NCI-H82 treated with DMSO at 0.1 percent for 48 hours (cell line): Measurements from ENCODE around the gene FRMD5.
"Not testable (repeated sequence)": the region's sequence is repeated elsewhere in the genome, so short reads cannot be mapped to it uniquely, and the experiment has no call there.

Source experiments
- DNase-seq: peaks from one replicate; lab custom pipeline; 2025; ENCODE audit not compliant: unreplicated experiment; lab: John Stamatoyannopoulos, UW

Gene FRMD5

DNA sequence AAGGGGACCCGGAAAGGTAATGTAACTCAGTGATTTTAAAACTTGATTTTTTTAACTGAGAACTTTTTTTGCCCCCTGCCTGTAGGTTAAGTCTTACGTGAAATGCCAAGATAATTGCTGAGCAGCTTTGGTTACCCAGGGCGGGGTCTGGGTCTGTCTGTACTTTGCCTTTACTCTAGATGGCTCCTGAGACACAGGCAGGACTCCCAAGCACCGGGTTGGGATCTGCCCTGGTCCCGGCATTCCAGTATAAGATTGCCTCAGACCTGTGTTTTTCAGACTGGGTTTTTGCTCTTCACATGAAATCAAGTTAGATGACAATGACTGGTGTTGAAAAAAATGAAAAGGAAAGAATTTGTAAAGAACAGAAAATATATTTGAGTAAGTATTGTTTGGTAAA, 328.0 kb downstream of the FRMD5 start:
- no peak for DNase-seq

DNA sequence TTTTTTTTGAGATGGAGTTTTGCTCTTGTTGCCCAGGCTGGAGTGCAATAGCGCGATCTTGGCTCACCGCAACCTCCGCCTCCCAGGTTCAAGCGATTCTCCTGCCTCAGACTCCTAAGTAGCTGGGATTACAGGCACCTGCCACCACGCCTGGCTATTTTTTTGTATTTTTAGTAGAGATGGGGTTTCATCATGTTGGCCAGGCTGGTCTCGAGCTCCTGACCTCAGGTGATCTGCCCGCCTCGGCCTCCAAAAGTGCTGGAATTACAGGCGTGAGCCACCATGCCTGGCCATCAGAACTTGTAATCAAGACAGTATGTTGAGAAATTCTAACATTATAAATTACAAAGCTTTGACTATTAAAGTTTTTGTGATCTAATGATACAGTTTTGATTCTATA, 328.4 kb downstream of the FRMD5 start:
- DNase-seq = not testable (repeated sequence)

DNA sequence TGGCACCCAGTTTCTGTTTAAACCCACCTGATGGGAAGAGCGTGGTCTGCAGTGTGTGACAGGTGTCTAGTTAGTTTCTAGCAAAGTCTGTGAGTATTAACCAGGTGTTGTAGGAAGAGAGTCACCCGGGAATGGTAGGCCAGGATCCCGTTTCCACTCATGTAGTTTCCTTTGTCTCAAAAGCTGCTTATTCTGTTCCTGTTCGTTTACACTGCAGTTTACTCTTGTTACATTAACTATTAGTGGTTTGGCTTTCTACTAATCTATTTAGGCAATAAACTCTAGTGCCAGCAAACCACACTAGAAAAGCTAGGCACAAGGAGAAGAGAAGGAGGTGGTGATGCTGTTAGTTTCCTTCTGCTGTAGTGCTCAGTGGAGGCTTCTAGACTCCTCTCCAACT, 335.5 kb downstream of the FRMD5 start:
- no peak for DNase-seq

DNA sequence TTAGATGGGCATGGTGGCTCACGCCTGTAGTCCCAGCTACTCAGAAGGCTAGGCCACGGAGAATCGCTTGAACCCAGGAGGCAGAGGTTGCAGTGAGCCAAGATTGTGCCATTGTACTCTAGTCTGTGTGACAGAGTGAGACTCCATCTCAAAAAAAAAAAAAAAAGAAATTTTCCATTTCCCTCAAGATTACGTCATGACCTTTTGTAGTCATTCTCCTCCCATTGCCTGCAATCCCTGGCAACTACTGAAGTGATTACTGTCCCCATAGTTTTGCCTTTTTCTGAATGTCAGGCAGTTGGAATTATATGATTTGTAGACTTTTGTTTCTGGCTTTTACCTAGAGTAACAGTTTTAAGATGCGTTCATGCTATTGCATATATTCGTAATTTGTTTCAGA, 340.3 kb downstream of the FRMD5 start:
- DNase-seq = no peak

DNA sequence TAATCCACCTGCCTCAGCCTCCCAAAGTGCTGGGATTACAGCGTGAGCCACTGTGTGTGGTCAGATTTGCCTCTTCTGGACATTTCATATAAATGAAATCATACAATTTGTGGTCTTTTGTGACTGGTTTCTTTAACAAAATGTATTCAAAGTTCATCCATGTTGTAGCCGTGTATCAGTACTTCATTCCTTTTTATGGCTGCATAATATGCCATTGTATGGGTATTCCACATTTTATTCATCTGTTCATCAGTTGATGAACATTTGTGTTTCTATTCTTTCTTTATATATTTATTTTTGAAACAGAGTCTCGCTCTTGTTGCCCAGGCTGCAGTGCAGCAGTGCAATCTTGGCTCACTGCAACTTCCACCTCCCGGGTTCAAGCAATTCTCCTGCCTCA, 342.5 kb downstream of the FRMD5 start:
- DNase-seq = no peak

DNA sequence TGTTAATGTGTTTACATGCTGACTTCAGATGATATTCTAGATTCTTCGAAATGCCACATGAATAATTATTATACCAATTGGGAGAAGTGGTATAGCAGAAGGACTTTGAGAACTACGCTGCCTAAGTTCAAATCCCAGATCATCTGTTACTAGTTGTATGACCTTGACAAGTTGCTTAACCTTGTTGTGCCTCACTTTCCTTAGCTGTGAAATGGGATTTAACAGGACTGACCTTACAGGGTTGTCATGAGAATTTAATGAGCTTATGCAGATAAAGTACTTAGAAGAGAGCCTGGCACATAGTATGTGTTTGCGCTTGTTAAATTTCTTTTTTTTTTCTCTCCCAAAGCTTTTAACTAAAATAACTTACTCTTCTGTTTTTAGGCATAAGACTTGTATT, 343.8 kb downstream of the FRMD5 start:
- no peak for DNase-seq

DNA sequence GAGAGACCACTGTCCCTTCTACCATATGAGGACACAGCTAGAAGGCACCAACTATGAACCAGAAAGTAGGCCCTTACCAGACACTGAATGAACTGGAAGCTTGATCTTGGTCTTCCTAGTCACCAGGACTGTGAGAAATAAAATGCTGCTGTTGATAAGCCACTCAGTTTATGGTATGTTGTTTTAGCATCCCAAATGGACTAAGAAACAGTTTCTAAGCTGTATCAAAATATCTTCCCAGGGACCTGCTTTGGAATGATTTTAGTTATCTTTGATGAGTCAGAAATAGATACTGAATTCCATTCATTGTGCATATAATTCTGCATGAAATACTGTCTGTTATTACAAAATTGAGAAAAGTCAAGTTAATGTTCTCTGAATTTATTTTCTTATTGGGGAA, 349.6 kb downstream of the FRMD5 start:
- DNase-seq = no peak

DNA sequence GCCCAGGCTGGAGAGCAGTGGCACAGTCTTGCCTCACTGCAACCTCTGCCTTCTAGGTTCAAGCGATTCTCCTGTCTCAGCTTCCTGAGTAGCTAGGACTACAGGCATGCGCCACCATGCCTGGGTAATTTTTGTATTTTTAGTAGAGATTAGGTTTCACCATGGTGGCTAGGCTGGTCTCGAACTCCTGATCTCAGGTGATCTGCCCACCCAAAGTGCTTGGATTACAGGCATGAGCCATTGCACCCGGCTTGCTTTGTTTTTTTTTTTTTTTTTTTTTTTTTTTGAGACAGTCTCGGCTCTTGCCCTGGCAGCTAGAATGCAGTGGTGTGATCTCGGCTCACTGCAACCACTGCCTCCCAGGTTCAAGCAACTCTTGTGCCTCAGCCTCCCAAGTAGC, 362.6 kb downstream of the FRMD5 start:
- not testable (repeated sequence) for DNase-seq

DNA sequence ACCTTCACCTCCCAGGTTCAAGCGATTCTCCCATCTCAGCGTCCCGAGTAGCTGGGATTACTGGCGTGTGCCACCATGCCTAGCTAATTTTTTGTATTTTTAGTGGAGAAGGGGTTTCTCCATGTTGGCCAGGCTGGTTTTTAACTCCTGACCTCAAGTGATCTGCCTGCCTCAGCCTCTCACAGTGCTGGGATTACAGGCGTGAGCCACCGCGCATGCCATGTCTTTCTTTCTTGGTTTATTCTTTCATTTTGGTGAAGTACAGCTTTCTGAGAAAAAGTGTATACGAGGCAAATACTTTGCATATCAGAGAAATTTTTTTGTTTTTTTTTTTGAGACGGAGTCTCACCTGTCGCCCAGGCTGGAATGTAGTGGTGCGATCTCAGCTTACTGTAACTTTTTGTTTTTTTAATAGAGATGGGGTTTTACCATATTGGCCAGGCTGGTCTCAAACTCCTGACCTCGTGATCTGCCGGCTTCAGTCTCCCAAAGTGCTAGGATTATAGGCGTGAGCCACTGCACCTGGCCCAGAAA, 363.5 kb downstream of the FRMD5 start:
- DNase-seq = not testable (repeated sequence)

DNA sequence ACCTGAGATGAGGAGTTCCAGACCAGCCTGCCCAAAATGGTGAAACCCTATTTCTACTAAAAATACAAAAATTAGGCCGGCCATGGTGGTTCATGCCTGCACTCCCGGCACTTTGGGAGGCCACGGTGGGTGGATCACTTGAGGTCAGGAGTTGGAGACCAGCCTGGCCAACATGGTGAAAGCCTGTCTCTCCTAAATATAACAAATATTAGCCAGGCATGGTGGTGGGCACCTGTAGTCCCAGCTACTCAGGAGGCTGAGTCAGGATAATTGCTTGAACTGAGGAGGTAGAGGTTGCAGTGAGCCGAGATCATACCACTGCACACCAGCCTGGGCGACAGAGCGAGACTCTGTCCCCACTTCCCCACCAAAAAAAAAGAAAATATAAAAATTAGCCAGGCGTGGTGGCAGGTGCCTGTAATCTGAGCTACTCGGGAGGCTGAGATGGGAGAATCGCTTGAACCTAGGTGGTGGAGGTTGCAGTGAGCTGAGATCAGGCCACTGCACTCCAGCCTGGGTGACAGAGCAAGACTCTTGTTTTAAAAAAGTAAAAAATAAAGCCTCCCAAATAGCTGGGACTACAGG, 364.3 kb downstream of the FRMD5 start:
- DNase-seq = not testable (repeated sequence)

DNA sequence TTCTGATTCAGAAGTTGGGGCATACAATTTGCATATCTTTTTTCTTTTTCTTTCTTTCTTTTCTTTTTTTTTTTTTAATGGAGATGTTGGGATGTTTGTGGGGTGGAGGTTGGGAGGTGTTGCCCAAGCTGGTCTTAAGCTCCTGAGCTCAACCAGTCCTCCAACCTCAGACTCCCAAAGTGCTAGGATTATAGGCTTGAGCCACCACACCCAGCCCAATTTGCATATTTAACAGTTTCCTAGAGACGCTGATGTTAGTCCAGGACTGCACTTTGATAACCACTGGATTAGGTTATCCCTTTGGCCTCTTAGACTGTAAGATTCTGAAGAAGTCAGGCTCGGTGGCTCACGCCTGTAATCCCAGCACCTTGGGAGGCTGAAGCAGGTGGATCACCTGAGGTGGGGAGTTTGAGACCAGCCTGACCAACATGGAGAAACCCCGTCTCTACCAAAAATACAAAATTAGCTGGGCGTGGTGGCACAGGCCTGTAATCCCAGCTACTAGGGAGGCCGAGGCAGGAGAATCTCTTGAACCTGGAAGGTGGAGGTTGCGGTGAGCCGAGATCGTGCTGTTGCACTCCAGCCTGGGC, 365.0 kb downstream of the FRMD5 start:
- DNase-seq = not testable (repeated sequence)

DNA sequence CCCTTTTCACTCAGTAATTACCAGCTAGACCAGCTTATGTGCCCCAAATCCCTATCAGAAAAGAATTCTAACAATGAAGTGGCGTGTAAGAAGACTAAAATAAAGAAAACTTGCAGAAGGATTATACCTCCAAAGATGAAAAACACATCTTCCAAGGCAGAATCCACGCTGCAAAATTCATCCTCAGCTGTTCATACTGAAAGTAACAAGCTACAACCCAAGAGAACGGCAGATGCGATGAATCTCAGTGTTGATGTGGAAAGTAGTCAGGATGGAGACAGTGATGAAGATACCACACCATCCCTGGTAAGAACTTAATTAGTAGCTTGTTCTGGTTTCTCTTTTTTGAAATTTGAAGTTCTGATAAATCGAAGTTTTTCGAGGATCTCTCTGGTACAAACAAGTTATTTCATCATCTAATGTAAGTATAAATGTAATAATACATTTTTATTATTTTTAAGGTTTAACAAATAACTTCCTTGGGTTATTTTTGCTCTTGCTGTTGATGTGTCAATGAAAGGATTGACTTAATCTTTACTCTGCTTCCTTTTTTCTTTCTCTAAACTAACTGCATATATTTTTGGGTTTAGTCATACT, 366.9 kb downstream of the FRMD5 start:
- no peak for DNase-seq

DNA sequence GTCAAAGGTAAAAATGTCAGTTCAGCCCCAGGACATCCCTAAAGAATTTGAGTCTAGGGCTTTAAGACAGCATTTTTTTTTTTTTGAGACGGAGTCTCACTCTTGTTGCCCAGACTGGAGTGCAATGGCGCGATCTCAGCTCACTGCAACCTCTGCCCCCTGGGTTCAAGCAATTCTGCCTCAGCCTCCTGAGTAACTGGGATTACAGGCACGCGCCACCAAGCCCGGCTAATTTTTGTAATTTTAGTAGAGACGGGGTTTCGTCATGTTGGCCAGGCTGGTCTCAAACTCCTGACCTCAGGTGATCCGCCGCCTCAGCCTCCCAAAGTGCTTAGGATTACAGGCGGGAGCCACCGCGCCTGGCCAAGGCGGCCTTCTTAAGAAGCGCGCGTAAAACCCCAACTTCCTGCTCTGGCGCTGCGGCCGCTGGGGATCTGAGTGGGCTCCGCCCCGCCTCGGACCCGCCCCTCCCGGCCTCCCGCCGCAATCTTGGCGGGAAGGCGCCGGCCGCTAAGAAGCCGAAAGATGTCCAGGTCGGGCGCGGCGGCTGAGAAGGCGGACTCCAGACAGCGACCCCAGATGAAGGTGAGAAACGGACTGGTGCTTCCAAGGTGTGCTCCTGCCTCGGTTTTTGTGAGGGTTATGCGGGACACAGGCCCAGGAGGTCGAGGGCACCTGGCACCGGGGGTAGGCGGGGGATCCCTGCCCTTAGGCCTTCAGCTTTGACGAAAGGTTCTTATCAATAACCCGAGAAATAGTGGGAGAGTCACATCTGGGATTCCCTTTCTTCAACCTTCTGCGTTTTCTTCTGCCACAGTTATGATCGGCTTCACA, 368.3 kb downstream of the FRMD5 start, which contains the start of gene WDR76:
Gene WDR76 (plus strand): TSS at position 495 of the 834 bp plus-strand sequence. CDS start 31 bp downstream, at position 526.
- DNase-seq = peak; percentile 83

DNA sequence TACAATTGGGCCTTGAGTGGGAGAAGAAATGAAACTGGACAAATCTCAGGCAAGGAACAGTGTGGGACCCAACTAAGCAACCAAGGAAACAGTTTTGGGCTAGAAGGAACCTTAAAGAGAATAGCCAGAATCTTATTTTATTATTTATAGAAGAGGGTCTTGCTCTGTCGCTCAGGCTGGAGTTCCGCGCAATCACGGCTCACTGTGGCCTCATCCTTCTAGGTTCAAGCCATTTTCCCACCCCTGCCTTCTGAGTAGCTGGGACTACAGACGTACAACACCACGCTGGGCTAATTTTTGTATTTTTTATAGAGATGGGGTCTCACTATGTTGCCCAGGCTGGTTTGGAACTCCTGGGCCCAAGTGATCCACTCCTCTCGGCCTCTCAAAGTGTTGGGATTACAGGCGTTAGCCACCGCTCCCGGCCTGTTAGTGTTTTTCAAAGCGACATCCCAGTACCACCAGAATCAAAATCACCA, 369.0 kb downstream of the FRMD5 start:
- no peak for DNase-seq

DNA sequence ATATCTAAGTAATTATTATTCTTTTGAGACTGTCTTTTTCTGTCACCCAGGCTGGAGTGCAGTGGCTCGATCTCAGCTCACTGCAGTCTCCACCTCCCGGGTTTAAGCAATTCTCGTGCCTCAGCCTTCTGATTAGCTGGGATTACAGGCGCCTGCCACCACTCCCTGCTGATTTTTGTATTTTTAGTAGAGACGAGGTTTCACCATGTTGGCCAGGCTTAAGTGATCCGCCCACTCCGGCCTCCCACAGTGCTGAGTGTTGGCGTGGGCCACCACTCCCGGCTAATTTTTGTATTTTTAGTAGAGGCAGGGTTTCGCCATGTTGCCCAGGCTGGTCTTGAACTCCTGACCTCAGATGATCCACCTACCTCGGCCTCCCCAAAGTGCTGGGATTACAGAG, 369.8 kb downstream of the FRMD5 start:
- not testable (repeated sequence) for DNase-seq

DNA sequence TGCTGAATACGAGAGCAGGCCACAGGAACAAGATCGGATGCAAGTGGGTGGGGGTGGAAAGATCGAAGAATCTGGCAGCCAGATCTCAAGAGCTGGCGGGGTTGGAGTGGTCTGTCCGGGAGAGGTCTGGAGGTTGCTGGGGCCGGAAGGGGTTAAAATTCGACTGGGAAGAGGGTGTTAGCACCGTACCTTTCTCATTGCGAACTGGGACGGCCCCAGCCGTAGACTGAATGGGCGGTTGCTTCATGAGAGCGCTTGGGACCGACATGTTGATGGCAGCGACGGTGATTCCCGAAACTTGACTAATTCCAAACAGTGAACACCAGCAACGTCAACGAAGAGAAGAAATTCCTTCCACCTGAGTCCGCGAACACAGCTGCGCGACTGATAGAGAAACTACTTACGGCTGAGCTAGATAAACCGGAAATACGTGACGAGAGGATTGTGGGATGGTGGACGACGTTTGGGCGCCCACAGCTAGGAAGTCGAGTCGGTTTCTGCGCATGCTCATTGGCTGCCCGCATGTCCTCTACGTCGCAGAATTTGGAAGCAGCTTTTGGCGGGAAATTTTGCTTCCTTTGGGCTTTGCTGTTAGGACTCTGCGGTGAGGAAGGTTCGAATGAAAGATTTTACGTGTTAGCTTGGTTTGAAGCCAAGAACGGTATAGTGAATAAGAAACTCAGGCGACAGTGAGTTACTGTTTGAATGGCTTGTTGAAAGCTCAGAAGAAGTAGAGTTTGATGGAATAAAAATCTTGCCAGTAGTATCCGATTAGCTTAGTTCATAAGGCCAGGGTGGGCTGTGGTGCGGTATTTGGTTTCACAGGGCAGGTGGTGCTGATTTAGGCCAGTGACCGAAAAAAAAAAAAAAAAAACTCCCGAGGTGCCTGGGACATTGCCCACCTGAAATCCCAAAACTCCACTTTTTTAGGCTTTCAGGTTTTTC, 370.5 kb downstream of the FRMD5 start, which contains the start of gene MFAP1:
Gene MFAP1 (minus strand): TSS at position 389 of the 945 bp plus-strand sequence. CDS start 121 bp downstream, at position 268.
- peak; percentile 97 for DNase-seq

DNA sequence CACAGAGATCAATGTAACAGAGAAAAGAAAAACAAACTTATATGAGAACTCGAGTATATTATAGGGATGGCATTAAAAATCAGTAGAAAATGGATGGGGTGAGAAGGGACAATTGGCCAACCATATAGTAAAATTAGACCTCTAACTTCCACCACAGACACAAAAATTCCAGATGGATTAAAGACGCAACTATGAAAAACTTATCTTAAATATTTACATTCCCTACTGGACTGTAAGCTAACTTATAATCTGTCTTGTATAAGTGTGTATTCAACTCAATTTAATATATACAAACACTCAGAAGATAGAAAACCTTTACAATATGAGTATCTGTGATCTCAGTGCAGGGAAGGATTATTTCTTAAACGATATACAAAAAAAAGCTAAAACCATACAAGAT, 373.6 kb downstream of the FRMD5 start:
- DNase-seq = no peak
